Astrocyte (in vitro differentiated cells and primary cell): ENCODE data around the gene SLC26A5. TPM values are rescaled to one million over a fixed set of nuclear protein-coding genes. Genes with fewer than 3 reads are reported as not detected.

ENCODE experiments used
- DNase-seq: peaks from one replicate; pipeline ENCODE4 v3.0.0-alpha.2; 2010; ENCODE audit warnings: low read depth
- FAIRE-seq: peaks from 2 replicates; lab custom pipeline; 2011; peaks lifted over from hg19 to GRCh38; lab: Jason Lieb, UNC
- H2AFZ ChIP-seq: 2 replicates; pipeline ENCODE4 v1.6.0; 2012; ENCODE audit warnings: low read depth, low read length, inconsistent platforms
- H3K27ac ChIP-seq: 2 replicates; pipeline ENCODE4 v1.5.1; 2011; ENCODE audit warnings: low read depth, low read length, inconsistent platforms
- H3K27me3 ChIP-seq: 2 replicates; pipeline ENCODE4 v1.6.0; 2011; ENCODE audit warnings: low read length, inconsistent platforms; ENCODE audit not compliant: insufficient read depth
- H3K36me3 ChIP-seq: 2 replicates; pipeline ENCODE4 v1.5.1; 2011; ENCODE audit warnings: low read length, inconsistent platforms; ENCODE audit not compliant: insufficient read depth
- H3K4me1 ChIP-seq: 2 replicates; pipeline ENCODE4 v1.5.1; 2011; ENCODE audit warnings: low read length, inconsistent platforms; ENCODE audit not compliant: insufficient read depth
- H3K4me2 ChIP-seq: 2 replicates; pipeline ENCODE4 v1.6.0; 2012; ENCODE audit warnings: low read length, inconsistent platforms
- H3K4me3 ChIP-seq: 2 replicates; pipeline ENCODE4 v1.5.1; 2011; ENCODE audit warnings: low read depth, mild to moderate bottlenecking, low read length, inconsistent platforms; ENCODE audit not compliant: insufficient read depth
- H3K79me2 ChIP-seq: 2 replicates; pipeline ENCODE4 v1.6.0; 2012; ENCODE audit warnings: mild to moderate bottlenecking, low read length, inconsistent platforms; ENCODE audit not compliant: insufficient read depth
- H3K9ac ChIP-seq: 2 replicates; pipeline ENCODE4 v1.6.0; 2012; ENCODE audit warnings: mild to moderate bottlenecking, low read length, inconsistent platforms
- H3K9me3 ChIP-seq: 2 replicates; pipeline ENCODE4 v1.5.1; 2012; ENCODE audit warnings: low read depth, mild to moderate bottlenecking, low read length, inconsistent platforms; ENCODE audit not compliant: insufficient read depth
- H4K20me1 ChIP-seq: 2 replicates; pipeline ENCODE4 v1.6.0; 2012; ENCODE audit warnings: low read length, inconsistent platforms; ENCODE audit not compliant: insufficient read depth
- H3K27ac Mint-ChIP-seq: one replicate; pipeline ENCODE4 v1.8.0; 2021; ENCODE audit warnings: mild to moderate bottlenecking, mixed read lengths; ENCODE audit not compliant: unreplicated experiment
- H3K27me3 Mint-ChIP-seq: one replicate; pipeline ENCODE4 v1.8.0; 2021; ENCODE audit warnings: low read depth, mixed read lengths; ENCODE audit not compliant: unreplicated experiment
- H3K36me3 Mint-ChIP-seq: one replicate; pipeline ENCODE4 v1.8.0; 2021; ENCODE audit warnings: low read depth, mixed read lengths; ENCODE audit not compliant: unreplicated experiment
- H3K4me1 Mint-ChIP-seq: one replicate; pipeline ENCODE4 v1.8.0; 2021; ENCODE audit warnings: low read depth, mixed read lengths; ENCODE audit not compliant: unreplicated experiment
- H3K4me3 Mint-ChIP-seq: one replicate; pipeline ENCODE4 v1.8.0; 2021; ENCODE audit warnings: mild to moderate bottlenecking, moderate library complexity, mixed read lengths; ENCODE audit not compliant: unreplicated experiment
- H3K9me3 Mint-ChIP-seq: one replicate; pipeline ENCODE4 v1.8.0; 2021; ENCODE audit warnings: mild to moderate bottlenecking, mixed read lengths; ENCODE audit not compliant: unreplicated experiment
- CTCF ChIP-seq: IDR thresholded peaks from 2 replicates; pipeline ENCODE4 v1.5.1; 2011; ENCODE audit warnings: low read depth, mild to moderate bottlenecking, inconsistent platforms, low read length, moderate library complexity; ENCODE audit not compliant: insufficient read depth
- EZH2 ChIP-seq: IDR thresholded peaks from 2 replicates; pipeline ENCODE4 v1.6.1; 2012; ENCODE audit warnings: mild to moderate bottlenecking, low read length, inconsistent platforms; ENCODE audit not compliant: insufficient read depth
- total RNA-seq: library from RNA; stranded (reverse); gene quantifications from 2 replicates; pipeline ENCODE4 v1.2.1, GENCODE V29; 2021

Gene SLC26A5
- total RNA-seq, 1 donor from 2014 or later, result not detected

GRCh38 chr7:103338864-103339263 lies 107.1 kb downstream of the SLC26A5 start:
- peaks cover 80% of the 10 kb centered on the region for H3K79me2 ChIP-seq
- H4K20me1 ChIP-seq, result peaks cover 43% of the 10 kb centered on the region
- no peaks in the 10 kb centered on the region for H3K9me3 ChIP-seq
- Mint-ChIP-seq H3K4me3 (no peak overlapping the region), H3K36me3 (peaks cover 14% of the 10 kb centered on the region), H3K4me1 (peaks cover 11% of the 10 kb centered on the region), H3K9me3 (no peaks in the 10 kb centered on the region), H3K27me3 (no peaks in the 10 kb centered on the region), H3K27ac (no peak overlapping the region)
- no peak overlapping the region for H2AFZ ChIP-seq
- no peaks in the 10 kb centered on the region for H3K27me3 ChIP-seq
- H3K4me2 ChIP-seq, result no peak overlapping the region
- H3K4me3 ChIP-seq, result no peak overlapping the region
- TF ChIP-seq EZH2 (no peak), CTCF (no peak)
- no peak overlapping the region for H3K9ac ChIP-seq
- no peak overlapping the region for H3K27ac ChIP-seq
- peaks cover 27% of the 10 kb centered on the region for H3K36me3 ChIP-seq
- H3K4me1 ChIP-seq, result no peaks in the 10 kb centered on the region
- FAIRE-seq (no peak), DNase-seq (no peak)

- peaks cover 30% of the 10 kb centered on the region for H3K36me3 ChIP-seq
- Mint-ChIP-seq H3K27me3 (no peaks in the 10 kb centered on the region), H3K27ac (no peak overlapping the region), H3K36me3 (peaks cover 20% of the 10 kb centered on the region), H3K4me1 (peaks cover 8% of the 10 kb centered on the region), H3K9me3 (no peaks in the 10 kb centered on the region), H3K4me3 (no peak overlapping the region)
- H3K27me3 ChIP-seq, result no peaks in the 10 kb centered on the region
- peaks cover 45% of the 10 kb centered on the region for H4K20me1 ChIP-seq
- H3K4me3 ChIP-seq, result no peak overlapping the region
- H2AFZ ChIP-seq, result no peak overlapping the region
- no peaks in the 10 kb centered on the region for H3K9me3 ChIP-seq
- no peak overlapping the region for H3K4me2 ChIP-seq
- H3K9ac ChIP-seq, result no peak overlapping the region
- no peak for FAIRE-seq
- no peaks in the 10 kb centered on the region for H3K4me1 ChIP-seq
- H3K27ac ChIP-seq, result no peak overlapping the region
- peaks cover 77% of the 10 kb centered on the region for H3K79me2 ChIP-seq
- DNase-seq, result no peak
- no peak for TF ChIP-seq CTCF
- TF ChIP-seq EZH2, result no peak
Observed at GRCh38 chr7:103336761-103337160, 109.2 kb downstream of the SLC26A5 start.

GRCh38 chr7:103325744-103326143 lies 120.3 kb downstream of the SLC26A5 start:
- Histone ChIP-seq H3K79me2 (peaks cover 16% of the 10 kb centered on the region), H3K9ac (no peak overlapping the region), H3K27ac (no peak overlapping the region), H4K20me1 (peaks cover 1% of the 10 kb centered on the region), H3K4me3 (no peak overlapping the region), H3K9me3 (no peaks in the 10 kb centered on the region), H2AFZ (no peak overlapping the region), H3K36me3 (peaks cover 43% of the 10 kb centered on the region), H3K27me3 (no peaks in the 10 kb centered on the region), H3K4me2 (no peak overlapping the region), H3K4me1 (no peaks in the 10 kb centered on the region)
- no peak for FAIRE-seq
- no peak for DNase-seq
- peaks cover 1% of the 10 kb centered on the region for H3K9me3 Mint-ChIP-seq
- no peaks in the 10 kb centered on the region for H3K27me3 Mint-ChIP-seq
- peaks cover 2% of the 10 kb centered on the region for H3K36me3 Mint-ChIP-seq
- TF ChIP-seq CTCF (no peak), EZH2 (no peak)
- H3K4me3 Mint-ChIP-seq, result no peak overlapping the region
- no peak overlapping the region for H3K27ac Mint-ChIP-seq
- no peaks in the 10 kb centered on the region for H3K4me1 Mint-ChIP-seq

Other genes with a start within 250 kb of the SLC26A5 start
- 44.9 and 47.6 TPM in 2 replicates for gene PMPCB, start 148.8 kb downstream of the SLC26A5 start, total RNA-seq
- 33.9 and 40.0 TPM in 2 replicates for gene DNAJC2, start 101.4 kb downstream of the SLC26A5 start, total RNA-seq
- 144 and 146 TPM in 2 replicates for gene PSMC2, start 98.6 kb downstream of the SLC26A5 start, total RNA-seq